NCI-H510A treated with DMSO at 0.1 percent for 48 hours (cell line): ENCODE data around the gene GTF3C2.
"Not testable (repeated sequence)": the region's sequence is repeated elsewhere in the genome, so short reads cannot be mapped to it uniquely, and the experiment has no call there.

ENCODE experiments used
- DNase-seq: peaks from one replicate; lab custom pipeline; 2025; lab: John Stamatoyannopoulos, UW

GTF3C2 gene

GRCh38 chr2:27373567-27373966, 17.0 kb upstream of the GTF3C2 start:
- no peak for DNase-seq

DNA sequence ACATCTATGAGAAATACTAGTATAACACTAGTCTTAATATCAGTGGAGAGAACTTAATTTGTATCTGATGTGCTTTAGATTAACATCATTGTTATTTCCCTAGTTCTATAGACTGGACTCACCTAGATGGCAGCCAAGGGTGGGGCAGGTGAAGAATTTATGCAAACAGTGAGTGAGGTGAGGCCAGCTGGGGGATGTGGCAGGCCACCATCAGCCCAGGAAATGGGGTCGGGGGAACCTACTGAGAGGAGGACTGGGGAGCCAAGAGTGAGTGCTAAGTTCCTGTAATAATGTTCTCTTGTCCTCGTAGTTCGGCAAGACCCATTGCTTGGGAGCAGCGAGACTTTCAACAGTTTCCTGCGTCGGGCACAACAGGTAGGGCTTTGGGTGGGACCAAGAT, 16.4 kb upstream of the GTF3C2 start:
- no peak for DNase-seq

GRCh38 chr2:27370816-27371620, 14.5 kb upstream of the GTF3C2 start:
- DNase-seq = peak; percentile 18

DNA sequence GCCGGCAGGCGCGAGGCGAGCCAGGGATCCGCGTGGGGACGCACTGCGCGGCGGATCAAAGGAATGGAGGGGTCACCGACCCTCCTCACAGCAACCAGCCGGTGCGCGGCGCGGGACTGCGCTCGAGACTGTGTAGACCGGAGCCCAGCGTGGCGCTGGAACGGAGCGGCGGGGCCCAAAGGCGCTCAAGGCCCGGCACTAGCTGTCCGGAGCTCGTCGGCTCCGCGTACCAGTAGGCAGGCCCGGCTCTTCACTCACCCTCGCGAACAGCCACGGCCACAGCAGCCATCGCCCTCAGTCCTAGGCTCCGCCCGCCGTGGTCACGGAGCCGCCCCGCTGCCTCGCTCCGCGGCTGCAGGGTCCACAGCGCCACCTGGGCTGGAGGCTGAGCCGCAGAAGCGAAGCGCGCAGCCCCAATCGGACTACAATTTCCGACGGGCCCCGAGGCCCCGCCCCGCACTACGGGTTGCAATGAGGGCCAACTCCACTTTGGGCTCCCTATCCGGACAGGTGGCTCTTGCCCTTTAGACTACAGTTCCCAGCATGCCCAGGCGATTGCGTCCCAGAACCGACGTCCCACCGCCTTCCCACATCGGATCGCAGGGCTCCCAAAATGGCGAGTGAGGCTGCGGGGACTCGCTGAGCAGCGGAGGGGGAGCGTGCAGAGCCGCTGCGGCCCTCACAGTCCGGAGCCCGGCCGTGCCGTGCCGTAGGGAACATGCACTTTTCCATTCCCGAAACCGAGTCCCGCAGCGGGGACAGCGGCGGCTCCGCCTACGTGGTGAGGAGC, 13.7 kb upstream of the GTF3C2 start, which contains the start of the genes EIF2B4 and SNX17:
EIF2B4 (minus strand) TSS at position 313 of the 790 bp plus-strand sequence; CDS start at position 289, 24 bp downstream.
SNX17 (plus strand) TSS at position 591 of the 790 bp plus-strand sequence; CDS start at position 719, 128 bp downstream.
- DNase-seq = peak; percentile 96

DNA sequence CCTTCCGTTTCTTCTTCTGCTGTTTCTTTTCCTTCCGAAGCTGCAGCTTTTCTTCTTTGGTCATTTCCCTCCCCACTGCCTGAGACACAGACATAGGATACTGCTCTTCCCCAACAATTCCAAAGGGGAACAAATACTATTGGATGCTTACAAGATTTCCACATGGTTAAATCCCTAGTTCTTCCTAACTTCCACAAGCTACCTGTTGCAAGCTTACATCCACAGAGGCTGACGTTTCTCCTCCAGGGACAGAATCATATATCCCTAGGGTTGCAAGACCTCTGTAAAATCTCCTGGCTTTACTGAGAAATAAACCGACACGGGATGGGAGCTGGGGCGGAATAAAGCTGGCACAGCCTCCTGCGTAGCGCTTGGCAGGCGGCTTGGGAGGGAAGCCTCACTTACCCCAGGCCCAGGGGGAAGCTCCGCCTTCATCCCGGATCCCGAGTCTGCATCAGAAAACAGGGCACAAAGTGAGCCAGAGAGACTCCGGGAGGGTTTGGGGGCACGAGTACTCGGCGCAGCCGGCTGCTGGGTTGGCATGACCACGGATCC, 13.0 kb upstream of the GTF3C2 start:
- peak; percentile 73 for DNase-seq

GRCh38 chr2:27363933-27364332, 7.4 kb upstream of the GTF3C2 start:
- no peak for DNase-seq

DNA sequence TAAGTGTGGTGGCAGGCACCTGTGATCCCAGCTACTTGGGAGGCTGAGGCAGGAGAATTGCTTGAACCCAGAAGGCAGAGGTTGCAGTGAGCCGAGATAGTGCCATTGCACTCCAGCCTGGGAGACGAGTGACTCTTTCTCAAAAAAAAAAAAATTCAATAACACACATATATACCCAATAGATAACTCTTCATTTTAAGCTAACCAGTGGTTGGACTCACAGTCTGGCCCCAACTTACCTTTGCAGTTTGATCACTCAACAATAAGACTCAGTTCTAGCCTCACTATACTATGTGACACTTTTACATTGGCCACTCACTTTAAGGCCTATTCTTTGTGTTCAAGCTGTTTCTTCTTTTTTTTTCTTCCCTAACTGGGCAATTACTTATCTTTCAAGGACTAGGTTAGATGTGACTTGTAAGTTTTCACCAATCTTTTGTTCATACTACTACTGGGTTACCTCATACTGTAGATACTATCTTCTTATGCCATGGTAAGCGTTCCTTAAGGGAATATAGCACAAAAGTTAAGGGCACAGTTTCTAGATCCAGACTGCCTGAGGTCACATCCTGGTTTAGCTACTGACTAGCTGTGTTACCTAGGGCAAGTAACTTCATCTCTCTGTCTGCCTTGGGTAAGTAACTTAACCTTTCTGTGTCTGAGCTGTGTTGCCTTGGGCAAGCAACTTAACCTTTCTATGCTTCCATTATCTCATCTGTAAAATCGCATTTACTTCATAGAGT, 6.3 kb upstream of the GTF3C2 start:
- no peak for DNase-seq

DNA sequence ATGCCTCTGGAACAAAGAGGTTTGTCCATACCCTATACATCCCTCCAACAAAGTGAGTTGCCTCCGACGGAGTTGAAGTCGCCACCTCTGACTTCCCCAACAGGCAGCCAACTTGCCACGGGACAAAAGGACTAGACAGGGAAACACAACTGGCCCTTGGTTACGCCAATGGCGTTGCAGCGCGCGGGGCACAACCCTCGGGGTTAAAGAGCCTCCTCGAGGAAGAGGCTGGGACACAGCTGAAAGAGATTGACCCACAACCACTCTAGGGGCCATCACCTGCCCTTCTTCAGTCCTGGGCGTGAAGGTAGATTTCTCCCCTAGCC, 545 bp downstream of the GTF3C2 start:
- DNase-seq = peak; percentile 60

DNA sequence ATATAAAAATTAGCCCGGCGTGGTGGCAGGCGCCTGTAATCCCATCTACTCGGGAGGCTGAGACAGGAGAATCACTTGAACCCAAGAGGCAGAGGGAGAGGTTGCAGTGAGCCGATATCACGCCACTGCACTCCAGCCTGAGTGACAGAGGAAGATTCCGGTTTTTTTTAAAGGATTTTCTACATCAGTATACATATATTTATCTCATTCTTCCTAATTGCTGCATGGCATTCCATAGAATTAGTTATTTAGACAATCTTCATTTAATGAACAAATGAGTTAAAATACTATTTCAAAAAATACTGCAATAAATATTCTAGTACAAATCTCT, 2.0 kb downstream of the GTF3C2 start:
- DNase-seq = no peak

DNA sequence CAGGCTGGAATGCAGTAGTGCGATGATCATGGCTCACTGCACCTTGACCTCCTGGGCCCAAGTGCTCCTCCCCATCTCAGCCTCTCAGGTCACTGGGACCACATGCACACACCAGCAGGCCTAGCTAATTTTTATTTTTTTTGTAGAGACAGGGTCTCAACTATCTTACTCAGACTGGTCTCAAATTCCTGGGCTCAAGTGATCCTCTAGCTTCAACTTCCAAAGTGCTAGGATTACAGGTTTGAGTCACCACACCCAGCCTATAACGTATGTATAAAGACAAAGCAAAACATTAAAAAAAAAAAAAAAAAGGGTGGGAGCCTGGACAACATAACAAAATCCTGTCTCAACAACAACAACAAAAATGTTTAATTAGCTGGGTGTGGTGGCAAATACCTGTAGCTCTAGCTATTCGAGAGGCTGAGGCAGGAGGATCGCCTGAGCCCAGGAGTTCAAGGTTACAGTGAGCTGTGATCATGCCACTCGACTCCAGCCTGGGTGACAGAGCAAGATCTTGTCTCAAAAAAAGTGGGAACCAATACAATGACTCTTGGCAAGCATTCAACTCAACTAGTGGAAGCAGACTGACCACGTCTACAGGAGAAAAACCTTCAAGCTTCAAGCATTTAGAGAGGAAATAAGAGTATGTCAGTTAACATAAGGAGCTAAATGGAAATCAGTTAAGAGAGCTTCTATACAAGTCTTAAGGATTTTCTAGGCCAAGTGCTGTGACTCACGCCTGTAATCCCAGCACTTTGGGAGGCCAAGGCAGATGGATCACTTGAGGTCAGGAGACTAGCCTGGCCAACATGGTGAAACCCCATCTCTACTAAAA, 2.6 kb downstream of the GTF3C2 start:
- no peak for DNase-seq

- DNase-seq = not testable (repeated sequence)
These were observed 3.2 kb downstream of the GTF3C2 start for GRCh38 chr2:27353386-27353761.

GRCh38 chr2:27351802-27352598, 4.6 kb downstream of the GTF3C2 start:
- DNase-seq = no peak

DNA sequence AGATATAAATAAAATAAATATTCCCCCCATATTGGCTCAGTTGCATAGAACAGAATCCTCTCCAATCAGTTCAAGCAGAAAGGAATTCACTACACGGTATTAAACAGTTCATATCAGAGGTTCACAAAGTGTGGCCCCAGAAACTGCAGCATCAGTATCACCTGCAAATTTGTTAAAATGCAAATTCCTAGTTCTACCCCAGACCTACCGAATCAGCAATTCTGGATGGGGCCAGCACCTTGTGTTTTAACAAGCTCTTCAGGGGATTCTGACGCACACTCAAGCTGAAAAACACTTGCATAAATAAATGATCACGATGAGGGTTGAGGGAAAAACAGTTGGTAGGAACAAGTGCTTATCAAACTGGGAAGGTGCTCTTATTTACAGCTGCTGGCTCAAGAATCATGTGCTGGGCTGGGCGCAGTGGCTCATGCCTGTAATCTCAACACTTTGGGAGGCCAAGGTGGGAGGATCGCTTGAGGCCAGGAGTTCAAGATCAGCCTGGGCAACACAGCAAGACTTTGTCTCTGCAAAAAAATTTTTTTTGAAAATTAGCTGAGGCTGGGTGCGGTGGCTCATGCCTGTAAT, 6.4 kb downstream of the GTF3C2 start:
- DNase-seq = no peak

DNA sequence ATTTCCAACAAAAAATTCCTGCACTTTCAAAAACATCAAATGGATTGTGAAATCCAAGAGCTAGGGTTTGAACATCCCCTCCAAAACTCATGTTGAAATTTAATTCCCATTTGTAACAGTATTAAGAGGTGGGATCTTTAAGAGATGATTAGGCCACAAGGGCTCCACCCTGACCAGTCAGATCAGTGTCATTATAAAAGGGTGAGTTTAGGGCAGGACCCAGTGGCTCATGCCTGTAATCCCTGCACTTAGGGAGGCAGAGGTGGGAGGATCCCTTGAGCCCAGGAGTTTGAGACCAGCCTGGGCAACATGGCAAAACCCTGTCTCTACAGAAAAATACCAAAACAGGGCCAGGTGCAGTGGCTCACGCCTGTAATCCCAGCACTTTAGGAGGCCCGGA, 8.9 kb downstream of the GTF3C2 start:
- no peak for DNase-seq

DNA sequence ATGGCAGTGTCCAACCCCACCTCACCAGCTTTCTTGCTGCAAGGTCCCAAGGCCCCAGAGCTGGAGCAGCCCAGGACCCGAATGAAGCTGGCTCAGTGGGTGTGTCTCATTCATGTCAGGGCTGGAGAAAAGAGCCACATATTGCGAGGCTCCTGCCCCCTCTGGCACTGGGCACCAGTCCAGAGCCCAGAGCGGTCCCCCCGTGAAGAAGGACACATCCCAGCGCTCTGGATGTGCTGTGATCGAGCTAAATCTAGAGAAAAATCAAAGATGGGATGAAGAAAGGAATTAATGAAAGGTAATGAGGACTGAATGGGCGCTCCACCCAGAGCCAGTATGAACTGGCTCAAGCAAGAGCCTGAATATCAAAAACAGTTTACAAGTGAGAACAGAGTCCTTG, 20.4 kb downstream of the GTF3C2 start:
- DNase-seq = no peak

GRCh38 chr2:27335311-27335710, 21.3 kb downstream of the GTF3C2 start:
- no peak for DNase-seq

DNA sequence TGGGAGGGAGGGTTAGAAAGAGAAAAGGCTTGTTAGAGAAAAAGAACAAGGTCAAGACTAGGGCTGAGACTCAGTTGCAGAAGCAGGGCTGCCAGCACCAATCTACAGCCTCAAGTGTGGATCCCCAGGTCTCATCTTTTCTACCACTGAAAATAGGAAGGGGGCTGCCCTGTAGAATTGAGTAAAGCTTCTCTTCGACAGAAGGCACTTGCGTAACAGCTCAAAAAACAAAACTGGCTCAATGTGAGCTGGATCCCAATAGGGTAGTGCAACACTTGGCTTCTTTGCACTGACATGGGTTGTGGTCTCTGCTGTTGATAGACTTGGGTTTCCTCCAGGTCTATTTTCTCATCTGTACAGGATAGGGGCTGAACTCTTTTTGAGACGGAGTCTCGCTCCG, 31.8 kb downstream of the GTF3C2 start:
- DNase-seq = no peak

GRCh38 chr2:27323596-27324285, 32.8 kb downstream of the GTF3C2 start:
- no peak for DNase-seq

GRCh38 chr2:27322766-27323595, 33.6 kb downstream of the GTF3C2 start, which contains the start of gene MPV17:
Gene MPV17 (minus strand): TSS chr2:27323097. CDS start chr2:27322517, 580 bp downstream.
- peak; percentile 88 for DNase-seq
